Inflammatory macrophage treated with lipopolysaccharide for 4 hours (primary cell): ENCODE data around the gene CDC45.

ENCODE experiments used
- DNase-seq: peaks from one replicate; pipeline ENCODE4 v3.0.0-alpha.2; 2020

CDC45 gene

GRCh38 chr22:19448076-19448607 lies 31.6 kb upstream of the CDC45 start:
- no peak for DNase-seq

DNA sequence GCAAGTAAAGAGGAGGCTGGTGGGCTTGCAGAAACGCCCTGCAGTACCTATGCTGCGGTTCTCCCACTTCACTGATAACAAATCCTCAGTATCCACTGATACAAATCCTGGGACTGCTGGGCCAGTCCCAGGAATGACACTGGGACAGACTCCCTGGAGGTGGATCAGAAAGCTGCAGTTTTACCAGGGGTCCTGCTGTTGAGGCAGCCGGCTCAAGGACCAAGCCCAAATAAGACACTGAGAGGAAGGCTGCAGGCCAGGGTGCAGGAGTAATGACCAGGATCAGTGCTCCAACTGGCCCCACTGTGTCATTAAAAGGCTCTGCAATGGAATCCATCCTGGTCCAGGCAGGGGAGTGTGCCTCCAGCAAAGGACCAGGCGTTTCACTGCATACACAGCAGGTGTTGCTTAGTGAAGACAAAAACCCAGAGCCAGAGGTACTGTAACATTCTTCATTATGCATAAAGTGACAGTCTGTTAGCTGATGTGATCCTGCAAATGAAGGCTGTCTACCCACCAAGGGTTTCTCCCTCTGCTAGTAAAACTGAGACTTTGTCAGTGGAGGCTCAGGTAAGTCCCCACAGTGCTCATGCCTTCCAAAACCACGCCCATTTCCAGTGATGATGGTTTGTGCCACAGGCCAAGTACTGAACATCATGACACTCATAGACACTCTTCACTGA lies 30.8 kb upstream of the CDC45 start:
- no peak for DNase-seq

DNA sequence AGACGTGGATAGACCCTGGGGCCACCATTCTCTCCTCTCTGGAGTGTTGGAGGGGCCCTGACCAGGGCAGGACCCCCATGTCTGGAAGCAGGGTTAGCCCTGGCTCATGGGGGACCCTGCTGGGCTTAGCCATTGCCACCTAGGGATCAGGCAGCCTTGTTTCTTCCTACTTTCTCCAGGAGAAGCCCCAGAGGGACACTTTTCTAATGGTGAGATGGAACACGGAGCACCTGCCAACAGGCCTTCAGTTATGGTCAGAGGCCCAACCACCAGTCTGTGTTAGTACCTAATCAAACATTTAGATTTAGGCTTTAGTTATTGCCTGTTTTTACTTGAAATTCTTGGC lies 30.3 kb upstream of the CDC45 start:
- no peak for DNase-seq

- no peak for DNase-seq
Measured at GRCh38 chr22:19450363-19451175, 29.2 kb upstream of the CDC45 start.

GRCh38 chr22:19451570-19451969 lies 28.1 kb upstream of the CDC45 start:
- DNase-seq, result no peak

- DNase-seq, result no peak
Measured at GRCh38 chr22:19453718-19454117, 26.0 kb upstream of the CDC45 start.

DNA sequence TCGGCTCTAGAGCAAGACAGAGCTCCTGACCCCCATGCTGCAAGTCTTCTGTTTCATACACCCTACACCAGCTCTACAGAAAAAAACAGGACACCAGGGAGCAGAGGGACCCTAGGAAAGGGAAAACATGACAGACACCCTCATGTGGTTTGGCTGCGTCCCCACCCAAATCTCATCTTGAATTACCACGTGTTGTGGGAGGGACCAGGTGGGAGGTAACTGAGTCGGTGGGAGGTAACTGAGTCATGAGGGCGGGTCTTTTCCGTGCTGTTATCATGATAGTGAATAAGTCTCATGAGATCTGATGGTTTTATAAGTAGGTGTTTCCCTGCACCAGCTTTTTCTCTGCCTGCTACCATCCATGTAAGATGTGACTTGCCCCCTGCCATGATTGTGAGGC lies 25.6 kb upstream of the CDC45 start:
- DNase-seq, result no peak

GRCh38 chr22:19455033-19455432 lies 24.7 kb upstream of the CDC45 start:
- DNase-seq, result no peak

GRCh38 chr22:19455585-19456370 lies 23.9 kb upstream of the CDC45 start:
- DNase-seq, result no peak

DNA sequence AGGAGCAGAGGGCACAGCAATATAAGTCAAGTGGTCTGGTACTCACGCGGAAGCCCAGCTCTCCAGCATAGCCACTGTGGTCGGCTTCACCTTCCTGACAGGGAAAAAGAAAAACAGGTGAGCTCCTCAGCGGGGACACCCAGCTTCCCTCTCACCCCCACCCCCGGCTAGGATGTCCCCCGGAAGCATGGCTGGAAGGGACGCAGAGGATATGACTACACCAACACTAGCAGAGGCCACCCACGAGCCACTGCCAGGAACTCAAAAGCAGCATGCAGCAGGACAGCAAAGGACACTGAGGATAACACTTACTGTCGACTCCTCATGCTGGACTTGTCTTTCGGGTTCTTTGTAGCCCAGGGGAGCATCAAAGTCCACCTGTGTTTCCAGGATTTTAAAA lies 23.2 kb upstream of the CDC45 start:
- no peak for DNase-seq

DNA sequence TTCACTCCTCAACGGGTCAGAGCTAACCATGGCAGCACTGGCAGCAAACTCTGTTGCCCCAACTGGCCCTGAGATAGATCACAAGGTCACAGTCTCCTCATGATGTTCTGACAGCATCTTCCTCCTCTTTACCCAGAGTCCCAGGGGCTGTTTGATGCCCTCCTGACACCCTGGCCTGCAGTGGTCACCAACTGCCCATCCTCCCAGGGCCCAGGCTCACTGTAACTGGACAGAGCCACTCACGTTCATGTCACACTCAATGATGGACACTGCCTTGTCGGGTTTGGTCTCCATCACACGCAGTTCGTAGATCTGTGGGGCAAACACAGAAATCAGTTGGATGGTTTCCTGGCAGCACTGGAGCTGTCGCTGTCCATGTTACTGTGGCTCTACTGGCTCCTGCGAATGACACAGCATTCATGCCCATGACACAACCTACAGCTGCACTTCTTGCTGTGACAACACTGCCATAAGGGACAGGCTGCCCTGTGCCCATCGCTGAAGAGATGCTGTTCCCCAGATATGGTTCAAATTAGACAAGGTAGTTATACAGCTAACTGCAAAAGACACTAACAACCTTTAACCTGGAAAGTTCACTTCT lies 21.8 kb upstream of the CDC45 start:
- no peak for DNase-seq

- no peak for DNase-seq
Measured at GRCh38 chr22:19460036-19460435, 19.7 kb upstream of the CDC45 start.

- no peak for DNase-seq
Measured at GRCh38 chr22:19461506-19461905, 18.2 kb upstream of the CDC45 start.

DNA sequence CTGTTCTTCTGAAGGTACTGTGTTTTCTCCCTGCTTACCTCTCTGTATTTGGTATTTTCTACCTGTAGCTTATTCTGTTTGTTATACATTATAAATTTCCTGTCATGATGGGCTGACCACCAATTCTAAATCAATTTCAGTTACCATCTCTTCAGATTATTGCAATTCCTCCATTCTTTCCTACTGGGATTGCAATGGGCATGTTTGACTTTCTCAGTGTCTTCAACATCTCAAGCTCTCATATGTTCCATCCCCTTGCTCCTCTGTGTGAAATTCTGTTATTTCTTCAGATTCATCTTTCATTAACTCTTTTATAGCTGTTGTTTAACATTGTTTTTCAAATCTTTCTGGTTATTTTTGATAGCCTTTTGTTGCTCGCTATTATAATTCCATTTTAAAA lies 16.7 kb upstream of the CDC45 start:
- DNase-seq, result no peak

DNA sequence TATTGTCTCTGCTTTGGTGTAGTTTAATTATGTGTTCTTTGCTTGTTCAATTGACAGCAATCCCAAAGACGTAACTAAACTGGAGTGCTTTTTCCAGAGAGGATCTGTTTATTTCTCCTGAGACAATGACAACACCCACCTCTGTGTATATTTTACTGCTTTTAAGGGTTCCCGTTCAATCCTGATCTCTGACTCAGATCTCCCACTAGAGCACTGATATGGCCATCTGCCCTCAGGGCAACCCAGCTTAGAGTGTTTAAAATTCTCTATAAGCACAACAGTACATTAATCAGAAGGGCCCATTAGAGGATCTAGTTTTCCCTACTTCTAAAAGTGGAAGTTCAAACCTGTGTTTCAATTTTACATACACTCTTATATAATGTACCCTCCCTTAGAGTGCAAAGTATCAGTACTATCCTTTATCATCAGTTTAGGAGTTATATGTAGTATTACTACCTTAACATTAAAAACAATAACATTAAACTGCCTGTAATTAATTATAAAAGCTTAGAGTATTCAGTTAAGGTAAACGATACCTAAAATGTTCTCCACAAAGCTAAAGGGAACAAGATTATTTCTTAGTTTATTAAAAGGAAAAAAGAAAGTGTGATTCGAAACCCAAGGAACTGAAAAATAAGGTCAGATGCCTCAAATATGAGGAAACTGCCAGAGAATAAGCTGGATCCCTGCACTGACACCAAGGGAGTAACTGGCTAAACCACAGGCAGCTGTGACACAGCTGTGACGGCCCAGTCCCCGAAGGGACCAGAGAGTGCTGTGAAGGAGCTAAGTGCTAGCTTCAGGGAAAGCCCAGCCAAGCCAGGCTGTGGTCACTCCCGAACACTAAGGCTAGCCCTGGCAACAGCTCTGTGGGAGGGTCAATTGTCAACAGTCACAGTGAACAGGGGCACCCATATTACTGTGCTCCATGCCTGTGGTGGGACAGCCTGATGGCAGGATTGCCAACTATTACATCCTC lies 15.9 kb upstream of the CDC45 start:
- no peak for DNase-seq

GRCh38 chr22:19464546-19464945 lies 15.2 kb upstream of the CDC45 start:
- DNase-seq, result no peak

GRCh38 chr22:19464975-19465374 lies 14.7 kb upstream of the CDC45 start:
- no peak for DNase-seq

DNA sequence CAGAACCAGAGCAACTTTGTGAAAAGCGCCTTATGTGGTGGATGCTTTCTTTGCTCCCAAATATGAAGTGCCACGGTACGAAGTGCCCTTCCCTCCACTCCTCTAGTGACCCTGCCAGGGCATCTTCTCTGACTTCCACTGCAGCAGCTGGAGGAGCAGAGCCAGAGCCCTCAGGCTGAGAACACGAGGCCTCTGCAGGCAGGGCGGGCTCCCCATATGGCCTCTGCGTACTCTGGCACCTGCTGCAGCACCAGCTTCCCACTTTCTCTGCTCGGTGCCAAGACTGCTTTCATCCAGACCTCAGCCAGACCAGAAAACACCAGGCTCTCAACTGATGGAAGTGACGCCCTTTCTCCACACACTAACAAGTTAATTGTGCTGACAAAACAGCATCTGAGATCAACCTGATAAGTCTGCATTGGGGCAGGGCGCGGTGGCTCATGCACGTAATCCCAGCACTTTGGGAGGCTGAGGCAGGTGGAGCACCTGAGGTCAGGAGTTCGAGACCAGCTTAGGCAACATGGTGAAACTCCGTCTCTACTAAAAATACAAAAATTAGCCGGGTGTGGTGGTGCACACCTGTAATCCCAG lies 13.5 kb upstream of the CDC45 start:
- no peak for DNase-seq

DNA sequence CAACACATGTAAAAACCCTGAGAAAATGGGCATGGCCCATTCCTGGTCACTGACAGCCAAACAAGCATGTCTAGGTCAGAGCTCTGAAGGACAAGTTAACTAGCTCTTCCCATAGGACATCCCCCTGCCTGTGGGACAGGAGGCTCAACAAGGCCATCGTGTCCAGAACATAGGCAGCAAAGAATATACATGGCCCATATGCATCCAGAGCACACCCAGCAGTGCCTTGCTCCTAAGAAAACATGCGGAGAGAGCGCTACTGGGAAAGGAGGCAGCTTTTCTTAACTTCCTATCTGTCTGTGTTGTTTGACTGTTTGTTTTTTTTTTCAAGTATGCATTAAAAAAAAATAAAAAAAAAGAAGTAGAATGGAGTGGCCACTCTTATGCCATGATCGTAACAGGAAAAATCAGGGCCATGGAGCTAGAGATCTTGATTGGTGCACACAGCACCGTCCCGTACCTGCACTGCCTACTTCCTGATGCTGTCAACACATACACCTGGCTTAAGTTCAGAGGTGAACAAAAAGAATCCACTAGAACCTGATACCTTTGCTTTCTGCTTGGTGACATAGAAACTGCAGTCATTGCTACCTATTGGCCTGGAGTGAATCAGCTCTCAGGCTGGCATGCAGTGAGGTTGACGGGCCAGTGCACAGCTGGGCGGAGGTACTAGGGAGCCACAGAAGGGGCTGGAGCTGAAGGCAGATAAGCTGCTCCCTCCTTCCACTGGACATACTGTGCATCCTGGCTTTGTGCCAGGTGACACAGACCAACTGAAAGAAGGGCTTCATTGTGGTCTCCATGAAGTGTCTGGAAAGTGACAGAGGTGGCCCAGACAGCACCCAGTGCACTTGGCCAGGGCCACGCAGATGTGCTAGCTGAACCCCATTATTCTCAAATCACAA lies 12.6 kb upstream of the CDC45 start:
- DNase-seq, result no peak

- no peak for DNase-seq
Measured at GRCh38 chr22:19467912-19468311, 11.8 kb upstream of the CDC45 start.
